Omental fat pad (tissue), 4 donors: ENCODE data around the gene GABARAP. TPM values are rescaled to one million over a fixed set of nuclear protein-coding genes. Genes with fewer than 3 reads are reported as not detected.

Experiments
- ATAC-seq: fragments of 150-250 bp; one replicate; pipeline ENCODE4 v1.9.1; 2016; ENCODE audit warnings: mild to moderate bottlenecking, moderate library complexity; ENCODE audit not compliant: low FRiP score
- DNase-seq: peaks from one replicate; pipeline ENCODE4 v3.0.0-alpha.2; 2019; ENCODE audit warnings: low spot score
- CTCF ChIP-seq, 3 donors: fragments of 450-650 bp; IDR thresholded peaks; one replicate each; pipeline ENCODE4 v1.5.1; 2016 to 2017; ENCODE audit warnings: antibody characterized with exemption in 3 of 3, mild to moderate bottlenecking in 3 of 3, moderate library complexity in 2 of 3
- small RNA-seq: library from RNA; depleted of rRNA; stranded (forward); fragments of <200 nt; gene quantifications from one replicate; pipeline ENCODE3, GENCODE V24; 2016
- total RNA-seq, 4 donors: library from RNA; depleted of rRNA; stranded (reverse); fragments of >200 nt; gene quantifications; one replicate each; pipeline ENCODE4 v1.1.0, GENCODE V29; 2016

GABARAP gene
- total RNA-seq, 4 donors from 2014 or later, result 316 to 526 (median 376) TPM

- DNase-seq, result no peak
- ATAC-seq, result no peak
- no peak for TF ChIP-seq CTCF (IDR thresholded peaks at IDR 0.05)
These were observed 51.2 kb downstream of the GABARAP start for GRCh38 chr17:7191069-7191468.

- ATAC-seq (no peak), DNase-seq (no peak)
These were observed 51.9 kb downstream of the GABARAP start for GRCh38 chr17:7190276-7190917.

More at GRCh38 chr17:7190276-7190917, 51.9 kb downstream of the GABARAP start:
- TF ChIP-seq CTCF (IDR thresholded peaks at IDR 0.05), result no peak

Small RNA genes within 50 kb of the gene (small RNA-seq; reads per million reads assigned to genes)
- not detected for gene AC120057.4
- 5.3 reads per million, percentile 78 among the genes with 10 or more reads in this experiment for gene MIR324
- not detected for gene RF00019

Other genes with a start within 250 kb of the GABARAP start
- gene ALOX12, start 246.4 kb downstream of the GABARAP start, total RNA-seq, result under 1 TPM in 1 of 4 donors, not detected in 3; 0.25 TPM
- gene RNASEK, start 229.8 kb downstream of the GABARAP start, total RNA-seq, result 100 to 1,000 TPM in 3 of 4 donors, 10 to 100 TPM in 1; 34.4 to 253 (median 130) TPM
- gene BCL6B, start 219.4 kb downstream of the GABARAP start, total RNA-seq, result 10 to 100 TPM in 1 of 4 donors, 1 to 10 TPM in 3; 4.6 to 11.2 (median 8.2) TPM
- 1 to 10 TPM in 3 of 4 donors, under 1 TPM in 1; 0.74 to 2.2 (median 1.5) TPM for gene SLC16A13, start 206.4 kb downstream of the GABARAP start, total RNA-seq
- under 1 TPM in 3 of 4 donors, not detected in 1; 0.44 to 0.60 (median 0.47) TPM for gene SLC16A11, start 198.4 kb downstream of the GABARAP start, total RNA-seq
- gene CLEC10A, start 162.2 kb downstream of the GABARAP start, total RNA-seq, result 10 to 100 TPM in 3 of 4 donors, 1 to 10 TPM in 1; 7.2 to 21.7 (median 15.7) TPM
- gene ASGR2, start 127.6 kb downstream of the GABARAP start, total RNA-seq, result 1 to 10 TPM in 2 of 4 donors, under 1 TPM in 1, not detected in 1; 0.84 to 3.1 (median 1.6) TPM
- gene ASGR1, start 63.1 kb downstream of the GABARAP start, total RNA-seq, result 1 to 10 TPM in 3 of 4 donors, under 1 TPM in 1; 0.56 to 2.5 (median 1.4) TPM
- gene DLG4, start 22.6 kb downstream of the GABARAP start, total RNA-seq, result 10 to 100 TPM in 3 of 4 donors, 1 to 10 TPM in 1; 8.7 to 12.5 (median 11.6) TPM
- gene ACADVL, start 22.5 kb downstream of the GABARAP start, total RNA-seq, result 100 to 1,000 TPM; 677 to 996 (median 722) TPM
- 10 to 100 TPM; 22.7 to 41.6 (median 23.6) TPM for gene DVL2, start 7.9 kb downstream of the GABARAP start, total RNA-seq
- gene PHF23, start 3.0 kb downstream of the GABARAP start, total RNA-seq, result 10 to 100 TPM; 22.1 to 43.8 (median 28.9) TPM
- 10 to 100 TPM; 47.9 to 66.2 (median 61.8) TPM for gene CTDNEP1, start 9.3 kb upstream of the GABARAP start, total RNA-seq
- gene ELP5, start 9.8 kb upstream of the GABARAP start, total RNA-seq, result 10 to 100 TPM; 25.9 to 34.5 (median 30.1) TPM
- 1 to 10 TPM; 3.0 to 9.0 (median 7.4) TPM for gene CLDN7, start 20.0 kb upstream of the GABARAP start, total RNA-seq
- 10 to 100 TPM in 3 of 4 donors, 1 to 10 TPM in 1; 8.9 to 29.2 (median 12.1) TPM for gene SLC2A4, start 39.3 kb upstream of the GABARAP start, total RNA-seq
- 1 to 10 TPM in 3 of 4 donors, under 1 TPM in 1; 0.65 to 3.3 (median 1.5) TPM for gene YBX2, start 52.2 kb upstream of the GABARAP start, total RNA-seq
- gene EIF5A, start 65.2 kb upstream of the GABARAP start, total RNA-seq, result 100 to 1,000 TPM; 127 to 408 (median 282) TPM
- gene GPS2, start 72.9 kb upstream of the GABARAP start, total RNA-seq, result 10 to 100 TPM; 49.6 to 91.3 (median 75.9) TPM
- 10 to 100 TPM; 10.4 to 16.1 (median 11.5) TPM for gene NEURL4, start 86.9 kb upstream of the GABARAP start, total RNA-seq
- 10 to 100 TPM in 1 of 4 donors, 1 to 10 TPM in 3; 3.3 to 13.1 (median 8.1) TPM for gene ACAP1, start 94.1 kb upstream of the GABARAP start, total RNA-seq
- 1 to 10 TPM; 6.7 to 9.9 (median 8.4) TPM for gene KCTD11, start 109.7 kb upstream of the GABARAP start, total RNA-seq
- not detected for gene TMEM95, start 112.7 kb upstream of the GABARAP start, total RNA-seq
- gene TNK1, start 138.6 kb upstream of the GABARAP start, total RNA-seq, result 10 to 100 TPM in 1 of 4 donors, 1 to 10 TPM in 2, under 1 TPM in 1; 0.95 to 13.5 (median 5.2) TPM
- gene PLSCR3, start 152.1 kb upstream of the GABARAP start, total RNA-seq, result 10 to 100 TPM; 11.1 to 16.9 (median 16.6) TPM
- gene TMEM256, start 161.6 kb upstream of the GABARAP start, total RNA-seq, result 10 to 100 TPM; 45.8 to 98.2 (median 83.2) TPM
- 1 to 10 TPM; 6.1 to 8.8 (median 8.1) TPM for gene NLGN2, start 165.4 kb upstream of the GABARAP start, total RNA-seq
- not detected for gene SPEM1, start 177.9 kb upstream of the GABARAP start, total RNA-seq
- not detected for gene SPEM2, start 183.2 kb upstream of the GABARAP start, total RNA-seq
- not detected for gene SPEM3, start 186.4 kb upstream of the GABARAP start, total RNA-seq
- gene TMEM102, start 193.0 kb upstream of the GABARAP start, total RNA-seq, result 1 to 10 TPM; 4.7 to 8.4 (median 5.1) TPM
- 1 to 10 TPM in 3 of 4 donors, under 1 TPM in 1; 0.72 to 1.9 (median 1.7) TPM for gene FGF11, start 197.1 kb upstream of the GABARAP start, total RNA-seq
- gene CHRNB1, start 202.6 kb upstream of the GABARAP start, total RNA-seq, result 10 to 100 TPM in 1 of 4 donors, 1 to 10 TPM in 3; 3.0 to 10.9 (median 7.4) TPM
- gene ZBTB4, start 237.2 kb upstream of the GABARAP start, total RNA-seq, result 10 to 100 TPM; 27.5 to 57.9 (median 38.5) TPM
- not detected for gene SLC35G6, start 239.0 kb upstream of the GABARAP start, total RNA-seq
- 10 to 100 TPM; 57.1 to 99.2 (median 77.1) TPM for gene POLR2A, start 241.9 kb upstream of the GABARAP start, total RNA-seq